Thyroid gland (tissue), 4 donors: Measurements from ENCODE around the gene FBXL13.

ENCODE experiments used
- CTCF ChIP-seq, 6 experiments: fragments of 200-600 bp in 3 of 6; fragments of 450-650 bp in 3 of 6; sonication (generic) in 3 of 6; IDR thresholded peaks; one replicate each; pipeline ENCODE4 v1.5.1; 2016 to 2019; ENCODE audit warnings: antibody characterized with exemption in 6 of 6, mild to moderate bottlenecking in 2 of 6, inconsistent platforms in 1 of 6, moderate library complexity in 1 of 6
- POLR2A ChIP-seq, 2 donors: fragments of 450-650 bp; IDR thresholded peaks; one replicate each; pipeline ENCODE4 v1.6.1; 2017; ENCODE audit warnings: antibody characterized with exemption in 2 of 2, mild to moderate bottlenecking in 2 of 2, moderate library complexity in 1 of 2

GRCh38 chr7:103065667-103066066, 8.9 kb downstream of the FBXL13 start:
- peak in 1 of 6 experiments; percentile 26 for TF ChIP-seq CTCF (IDR thresholded peaks at IDR 0.05)
- TF ChIP-seq POLR2A (IDR thresholded peaks at IDR 0.05): no peak
